Activated CD4-positive, CD25-positive, alpha-beta regulatory T cell (primary cell): ENCODE data around the gene CHID1.

Experiments used
- DNase-seq, 4 experiments: peaks; one replicate each; lab custom pipeline; 2025; lab: John Stamatoyannopoulos, UW

Gene CHID1

GRCh38 chr11:864898-865297 lies 45.7 kb downstream of the CHID1 start:
- no peak for DNase-seq

DNA sequence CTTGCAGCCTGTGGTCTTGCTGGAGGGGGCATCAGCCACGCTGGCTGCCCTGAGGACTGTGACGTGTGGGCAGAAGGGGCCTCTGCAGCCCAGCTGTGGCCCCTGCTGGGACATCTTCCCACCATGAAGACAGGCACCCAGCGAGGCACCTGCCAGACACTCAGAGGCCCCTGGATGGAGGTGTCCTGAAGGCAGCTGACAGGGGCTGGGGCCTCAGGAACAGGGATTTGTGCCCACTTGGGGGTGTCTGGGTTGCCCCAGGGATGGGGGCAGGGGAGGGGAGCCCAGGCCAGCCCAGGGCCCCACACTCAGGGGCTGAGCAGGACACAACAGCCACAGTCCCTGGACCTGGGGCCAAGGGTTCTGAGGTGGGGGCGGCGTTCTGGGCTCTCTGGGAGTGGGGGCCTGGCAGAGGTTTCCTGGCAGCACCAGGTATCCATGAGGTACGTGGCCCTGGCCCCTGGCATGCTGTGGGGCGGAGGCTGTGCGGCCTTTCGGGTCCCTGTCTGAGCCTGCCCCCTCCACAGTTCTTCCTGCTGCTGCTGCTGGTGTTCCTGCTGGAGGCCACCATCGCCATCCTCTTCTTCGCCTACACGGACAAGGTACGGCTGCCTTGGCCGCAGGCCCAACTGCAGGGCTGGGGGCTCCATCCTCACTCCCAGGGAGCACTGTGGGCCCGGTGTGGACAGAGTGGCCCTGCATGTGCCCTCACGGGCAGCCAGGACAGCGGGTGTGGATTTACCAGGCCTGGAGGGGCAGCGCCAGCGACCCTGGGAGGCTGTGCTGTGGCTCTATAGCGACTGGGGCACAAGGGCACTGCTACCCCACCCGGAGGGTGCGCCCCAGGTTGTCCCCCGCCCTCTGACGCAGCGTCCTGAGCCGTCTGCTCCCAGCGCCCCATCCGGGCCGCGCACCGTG lies 46.4 kb downstream of the CHID1 start:
- no peak for DNase-seq

- no peak for DNase-seq
Observed at GRCh38 chr11:863023-863909, 47.3 kb downstream of the CHID1 start.

GRCh38 chr11:862696-863022 lies 48.0 kb downstream of the CHID1 start:
- no peak for DNase-seq

DNA sequence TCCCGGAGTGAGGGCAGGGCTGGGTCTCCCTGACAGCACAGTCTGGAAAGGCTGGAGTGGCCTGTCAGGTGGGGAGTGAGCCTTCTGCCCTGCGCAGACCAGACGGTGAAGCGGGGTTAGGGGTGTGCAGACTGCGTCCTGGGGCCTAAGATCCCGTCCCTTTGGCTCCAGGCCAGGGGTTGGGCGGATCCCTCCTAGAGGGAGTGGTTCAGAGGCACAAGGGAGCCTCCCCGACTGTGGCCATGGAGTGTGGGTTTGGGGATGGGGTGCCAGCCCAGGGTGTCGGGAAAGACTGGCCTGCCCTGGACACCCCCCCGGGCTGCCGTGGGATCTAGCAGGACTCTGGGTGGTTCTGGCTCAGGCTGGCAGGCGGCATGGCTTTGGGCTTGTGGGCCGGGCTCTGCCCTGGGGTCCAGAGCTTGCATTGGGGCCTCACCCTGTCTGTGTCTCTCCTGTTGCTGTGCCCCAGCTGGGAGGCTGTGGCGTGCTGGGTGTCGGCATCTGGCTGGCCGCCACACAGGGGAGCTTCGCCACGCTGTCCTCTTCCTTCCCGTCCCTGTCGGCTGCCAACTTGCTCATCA lies 48.4 kb downstream of the CHID1 start:
- no peak for DNase-seq

GRCh38 chr11:861105-861479 lies 49.5 kb downstream of the CHID1 start:
- DNase-seq, result no peak

DNA sequence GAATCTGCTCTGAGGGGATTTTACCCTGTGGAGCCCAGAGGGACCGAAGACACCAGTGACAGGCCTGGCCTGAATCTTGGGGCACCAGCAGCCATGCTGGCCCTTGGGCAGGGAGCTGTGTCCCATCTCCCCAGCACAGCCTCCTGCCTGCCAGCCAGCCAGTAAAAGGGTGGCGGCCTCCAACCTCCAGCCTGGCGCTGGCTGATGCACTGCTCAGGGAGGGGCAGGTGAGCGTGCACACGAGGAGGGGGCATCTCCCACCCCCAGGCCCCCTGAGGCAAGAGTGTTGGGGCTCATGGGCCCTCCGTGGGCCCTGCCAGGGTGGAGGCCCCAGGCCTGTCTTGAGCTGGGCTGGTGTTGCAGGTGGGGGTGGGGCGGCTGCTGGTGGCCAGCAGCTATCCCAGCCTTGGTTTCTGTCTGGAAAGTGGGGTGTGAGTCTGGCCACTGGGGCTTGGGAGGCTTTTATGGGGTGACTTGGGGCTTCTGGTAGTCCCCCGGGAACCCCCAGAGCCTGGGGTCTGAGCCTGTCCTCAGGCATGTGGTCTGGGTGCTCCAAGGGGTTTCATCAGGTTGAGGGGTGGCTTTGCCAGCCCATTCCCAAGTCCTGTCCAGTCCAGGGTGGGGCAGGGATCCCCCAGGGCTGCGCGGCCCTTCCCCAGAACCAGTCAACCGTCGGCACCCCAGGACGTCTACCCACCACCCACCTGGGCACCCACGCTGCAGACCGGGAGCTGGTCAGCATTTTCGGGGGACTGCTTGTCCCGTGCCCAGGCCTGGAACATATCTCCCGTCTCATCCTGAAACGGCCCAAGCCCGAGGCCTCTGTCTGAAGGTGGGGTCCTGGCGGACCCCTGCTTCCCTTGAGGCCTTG lies 50.1 kb downstream of the CHID1 start:
- no peak for DNase-seq

GRCh38 chr11:859394-860131 lies 51.0 kb downstream of the CHID1 start:
- no peak for DNase-seq

DNA sequence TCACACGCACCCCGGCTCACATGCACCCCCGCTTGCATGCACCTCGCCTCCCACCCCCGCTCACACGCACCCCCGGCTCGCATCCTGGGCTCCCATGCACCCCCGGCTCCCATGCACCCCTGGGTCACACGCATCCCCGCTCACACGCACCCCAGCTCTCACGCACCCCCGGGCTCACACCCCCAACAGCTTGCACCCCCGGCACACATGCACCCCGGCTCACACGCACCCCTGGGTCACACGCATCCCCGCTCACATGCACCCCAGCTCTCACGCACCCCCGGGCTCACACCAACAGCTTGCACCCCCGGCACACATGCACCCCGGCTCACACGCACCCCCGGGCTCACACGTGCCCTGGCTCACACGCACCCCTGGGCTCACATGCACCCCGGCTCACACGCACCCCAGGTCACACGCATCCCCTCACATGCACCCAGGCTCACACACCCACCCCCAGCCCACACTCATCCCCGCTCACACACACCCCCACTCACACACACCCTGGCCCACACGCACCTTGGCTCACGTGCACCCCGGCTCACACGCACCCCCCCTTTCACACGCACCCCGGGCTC lies 51.8 kb downstream of the CHID1 start:
- no peak for DNase-seq

GRCh38 chr11:858053-858761 lies 52.4 kb downstream of the CHID1 start:
- no peak for DNase-seq

GRCh38 chr11:856397-856796 lies 54.2 kb downstream of the CHID1 start:
- no peak for DNase-seq

GRCh38 chr11:855796-856195 lies 54.8 kb downstream of the CHID1 start:
- DNase-seq, result no peak

DNA sequence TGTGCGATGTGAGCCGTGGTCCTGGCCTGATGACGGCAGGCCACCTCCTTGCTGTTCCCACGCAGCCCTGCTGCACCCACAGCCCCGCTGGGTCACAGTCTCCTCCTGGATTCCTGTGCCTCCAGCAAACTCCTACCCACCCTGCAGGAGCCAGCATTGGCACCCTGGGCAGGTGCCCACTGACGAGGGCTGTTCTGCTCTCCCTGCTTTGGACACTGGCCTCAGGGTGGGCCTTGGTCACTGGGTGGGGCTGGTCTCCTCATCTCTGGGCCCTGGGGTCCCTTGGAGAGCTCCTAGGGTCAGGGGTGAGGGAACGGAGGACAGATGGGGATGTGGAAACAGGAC lies 55.3 kb downstream of the CHID1 start:
- DNase-seq, result no peak

DNA sequence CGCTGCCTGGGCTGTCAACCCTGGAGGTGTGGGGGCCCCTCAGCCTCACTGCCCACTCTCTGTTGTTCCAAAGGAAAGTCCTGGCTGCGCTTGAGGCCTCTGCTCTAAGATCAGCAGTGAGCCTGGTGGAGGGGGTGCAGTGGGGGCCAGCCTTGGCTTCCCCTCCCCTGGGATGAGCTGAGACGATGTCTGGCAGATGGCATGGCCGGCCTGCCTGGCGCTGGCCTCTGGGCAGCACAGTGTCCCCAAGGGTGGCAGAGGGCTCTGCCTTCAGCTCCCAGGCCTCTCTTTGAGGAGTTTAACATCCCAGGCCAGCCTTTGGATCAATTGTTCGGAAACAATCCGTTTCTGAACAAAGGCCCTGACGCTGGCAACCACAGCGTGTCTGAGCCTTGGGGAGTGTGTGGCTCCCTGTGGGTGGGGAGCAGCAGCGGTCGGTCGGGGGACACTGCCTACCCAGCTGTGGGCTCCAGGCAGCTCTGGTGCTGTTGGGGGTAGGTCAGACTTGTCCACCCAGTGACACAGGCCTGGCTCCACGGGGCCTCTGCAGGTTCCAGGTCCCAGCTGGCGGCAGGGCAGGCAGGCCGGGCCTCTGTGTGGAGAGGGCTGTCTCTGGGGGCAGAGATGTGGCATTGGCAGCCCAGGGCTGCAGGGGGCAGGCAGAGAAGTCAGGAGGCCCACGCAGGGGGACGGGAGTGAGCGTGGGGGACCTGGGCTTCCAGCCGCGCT lies 55.8 kb downstream of the CHID1 start:
- DNase-seq, result no peak

GRCh38 chr11:853682-854448 lies 56.7 kb downstream of the CHID1 start:
- DNase-seq, result no peak

- DNase-seq, result no peak
Observed at GRCh38 chr11:852762-853161, 57.8 kb downstream of the CHID1 start.

DNA sequence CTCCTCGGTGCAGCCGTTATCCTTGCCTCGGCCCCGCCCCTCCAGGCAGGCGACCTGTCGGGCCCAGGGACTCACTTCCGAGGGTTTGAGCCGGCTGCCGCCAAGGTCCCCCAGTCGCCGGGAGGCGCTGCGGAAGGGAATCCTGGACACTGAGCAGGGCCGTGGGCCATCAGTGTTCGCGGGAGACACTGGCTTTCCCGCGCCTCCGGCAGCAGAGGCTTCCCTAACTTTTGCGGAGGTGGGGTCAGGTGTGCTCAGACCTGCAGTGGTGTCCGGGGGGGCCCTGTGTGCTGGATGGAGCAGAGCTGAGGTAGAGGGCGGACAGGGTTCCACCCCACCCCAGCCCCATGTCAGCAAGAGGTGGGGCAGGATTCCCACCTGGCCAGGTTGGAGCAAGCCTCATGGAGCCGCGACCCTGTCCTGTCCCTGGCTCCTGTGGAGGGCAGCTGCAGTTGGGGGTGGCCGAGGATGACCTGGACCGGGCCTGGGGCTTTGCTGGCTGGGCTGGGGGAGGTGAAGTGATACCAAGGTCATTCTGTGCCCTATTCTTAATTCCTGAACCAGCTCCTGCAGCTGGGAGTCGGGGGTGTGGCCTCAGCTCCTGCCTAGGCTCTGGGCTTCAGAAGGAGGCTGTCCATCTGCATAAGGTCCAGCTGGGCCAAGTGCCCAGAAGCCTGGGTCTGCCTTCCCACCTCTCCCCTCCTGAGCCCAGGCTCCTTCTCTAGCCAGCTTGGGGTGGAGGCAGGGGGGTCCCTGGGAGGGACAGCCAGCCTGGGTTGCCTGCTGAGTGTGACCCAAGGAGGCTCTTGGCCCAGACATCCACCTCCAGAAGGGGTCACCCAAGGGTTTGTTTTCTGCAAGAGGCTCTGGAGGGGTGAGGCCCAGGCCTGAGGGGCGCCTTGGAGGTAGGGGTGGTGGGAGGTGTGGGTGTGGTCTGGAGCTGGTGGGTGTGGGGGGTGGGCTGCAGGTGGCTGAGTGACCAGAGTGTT lies 59.5 kb downstream of the CHID1 start:
- DNase-seq, result no peak
